DND-41 (cell line): ENCODE data around the gene TOX3.

Experiments used
- ATAC-seq: fragments of 200-7000 bp; cut with Tn5 transposase; 3 replicates; pipeline ENCODE4 v1.9.1; 2021; ENCODE audit warnings: low read depth; ENCODE audit not compliant: insufficient read depth
- DNase-seq: peaks from one replicate; pipeline ENCODE4 v3.0.0-alpha.2; 2020
- H2AFZ ChIP-seq: 2 replicates; pipeline ENCODE4 v1.6.0; 2012; ENCODE audit warnings: low read depth, low read length
- H3K27ac ChIP-seq: 2 replicates; pipeline ENCODE4 v1.5.1; 2012; ENCODE audit warnings: low read length, inconsistent platforms
- H3K27me3 ChIP-seq: fragments of 200-600 bp; sonication (generic); 2 replicates; pipeline ENCODE4 v1.6.0; 2012; ENCODE audit warnings: low read length, mild to moderate bottlenecking, inconsistent platforms; ENCODE audit not compliant: insufficient read depth, poor library complexity
- H3K36me3 ChIP-seq: 2 replicates; pipeline ENCODE4 v1.5.1; 2012; ENCODE audit warnings: low read length, inconsistent platforms; ENCODE audit not compliant: insufficient read depth
- H3K4me1 ChIP-seq: 2 replicates; pipeline ENCODE4 v1.5.1; 2012; ENCODE audit warnings: mild to moderate bottlenecking, low read length; ENCODE audit not compliant: insufficient read depth
- H3K4me2 ChIP-seq: 2 replicates; pipeline ENCODE4 v1.6.0; 2012; ENCODE audit warnings: mild to moderate bottlenecking, moderate library complexity, low read length, inconsistent platforms; ENCODE audit not compliant: insufficient read depth
- H3K4me3 ChIP-seq, 2 experiments: fragments of 200-600 bp in 1 of 2; shearing (Covaris generic) in 1 of 2; 2 replicates each; pipeline ENCODE4 v1.5.1; 2012 to 2016; ENCODE audit warnings: inconsistent platforms in 2 of 2, low read length in 2 of 2, mild to moderate bottlenecking in 2 of 2, low read depth in 1 of 2, moderate library complexity in 1 of 2
- H3K79me2 ChIP-seq: 2 replicates; pipeline ENCODE4 v1.6.0; 2012; ENCODE audit warnings: low read length, inconsistent platforms; ENCODE audit not compliant: insufficient read depth
- H3K9ac ChIP-seq: 2 replicates; pipeline ENCODE4 v1.6.0; 2012; ENCODE audit warnings: low read depth, mild to moderate bottlenecking, inconsistent platforms, low read length, moderate library complexity
- H3K9me3 ChIP-seq: 2 replicates; pipeline ENCODE4 v1.5.1; 2012; ENCODE audit warnings: low read length, moderate library complexity, mild to moderate bottlenecking, inconsistent platforms; ENCODE audit not compliant: insufficient read depth, severe bottlenecking
- H4K20me1 ChIP-seq: 2 replicates; pipeline ENCODE4 v1.6.0; 2012; ENCODE audit warnings: low read length; ENCODE audit not compliant: insufficient read depth
- EZH2 ChIP-seq: IDR thresholded peaks from 3 replicates; pipeline ENCODE4 v1.6.1; 2012; ENCODE audit warnings: borderline replicate concordance, low read depth, mild to moderate bottlenecking, moderate library complexity, low read length, inconsistent platforms; ENCODE audit not compliant: severe bottlenecking
- TF ChIP-seq, protein P1 (sequence below): IDR thresholded peaks from 2 replicates; pipeline ENCODE4 v1.5.1; 2012; ENCODE audit warnings: borderline replicate concordance, low read length, moderate library complexity, mild to moderate bottlenecking; ENCODE audit not compliant: poor library complexity, severe bottlenecking; ENCODE audit errors: extremely low read depth

TOX3 gene

GRCh38 chr16:52563767-52564611 lies 17.0 kb upstream of the TOX3 start:
- Histone ChIP-seq H3K4me3 (no peak overlapping the region), H2AFZ (no peak overlapping the region), H3K4me2 (no peak overlapping the region), H3K36me3 (no peaks in the 10 kb centered on the region), H3K27ac (no peak overlapping the region), H4K20me1 (no peaks in the 10 kb centered on the region), H3K79me2 (no peaks in the 10 kb centered on the region), H3K4me1 (no peaks in the 10 kb centered on the region), H3K9ac (no peak overlapping the region), H3K27me3 (peaks cover 7% of the 10 kb centered on the region), H3K9me3 (no peaks in the 10 kb centered on the region)
- ATAC-seq (no peak), DNase-seq (no peak)
- TF ChIP-seq, protein P1, sequence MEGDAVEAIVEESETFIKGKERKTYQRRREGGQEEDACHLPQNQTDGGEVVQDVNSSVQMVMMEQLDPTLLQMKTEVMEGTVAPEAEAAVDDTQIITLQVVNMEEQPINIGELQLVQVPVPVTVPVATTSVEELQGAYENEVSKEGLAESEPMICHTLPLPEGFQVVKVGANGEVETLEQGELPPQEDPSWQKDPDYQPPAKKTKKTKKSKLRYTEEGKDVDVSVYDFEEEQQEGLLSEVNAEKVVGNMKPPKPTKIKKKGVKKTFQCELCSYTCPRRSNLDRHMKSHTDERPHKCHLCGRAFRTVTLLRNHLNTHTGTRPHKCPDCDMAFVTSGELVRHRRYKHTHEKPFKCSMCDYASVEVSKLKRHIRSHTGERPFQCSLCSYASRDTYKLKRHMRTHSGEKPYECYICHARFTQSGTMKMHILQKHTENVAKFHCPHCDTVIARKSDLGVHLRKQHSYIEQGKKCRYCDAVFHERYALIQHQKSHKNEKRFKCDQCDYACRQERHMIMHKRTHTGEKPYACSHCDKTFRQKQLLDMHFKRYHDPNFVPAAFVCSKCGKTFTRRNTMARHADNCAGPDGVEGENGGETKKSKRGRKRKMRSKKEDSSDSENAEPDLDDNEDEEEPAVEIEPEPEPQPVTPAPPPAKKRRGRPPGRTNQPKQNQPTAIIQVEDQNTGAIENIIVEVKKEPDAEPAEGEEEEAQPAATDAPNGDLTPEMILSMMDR = no peak
- no peak for TF ChIP-seq EZH2

DNA sequence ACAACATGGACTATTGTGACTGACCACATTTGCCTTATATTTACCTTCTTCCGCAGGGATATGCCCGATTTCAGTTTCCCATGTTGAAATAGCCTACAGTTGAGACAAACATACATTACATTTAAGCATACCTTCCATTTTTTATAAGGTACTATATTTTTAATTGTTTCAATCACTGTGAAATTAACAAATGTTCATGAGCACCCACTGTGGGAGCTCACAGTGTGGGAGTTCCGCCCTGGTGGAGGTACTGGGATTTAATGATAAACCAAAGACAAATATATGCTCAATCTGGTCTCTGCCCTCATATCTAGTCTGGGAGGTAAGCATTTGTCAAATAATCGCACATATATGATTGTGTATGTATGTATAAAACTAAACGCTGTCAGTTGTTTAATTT lies 15.8 kb upstream of the TOX3 start:
- no peak overlapping the region for H2AFZ ChIP-seq
- no peak overlapping the region for H3K4me3 ChIP-seq
- H3K4me2 ChIP-seq = no peak overlapping the region
- no peaks in the 10 kb centered on the region for H3K9me3 ChIP-seq
- TF ChIP-seq, protein P1 = no peak
- TF ChIP-seq EZH2 = no peak
- no peaks in the 10 kb centered on the region for H4K20me1 ChIP-seq
- H3K27me3 ChIP-seq = peaks cover 7% of the 10 kb centered on the region
- H3K4me1 ChIP-seq = no peaks in the 10 kb centered on the region
- no peak overlapping the region for H3K9ac ChIP-seq
- no peak overlapping the region for H3K27ac ChIP-seq
- H3K36me3 ChIP-seq = no peaks in the 10 kb centered on the region
- ATAC-seq = no peak
- no peaks in the 10 kb centered on the region for H3K79me2 ChIP-seq
- DNase-seq = no peak

DNA sequence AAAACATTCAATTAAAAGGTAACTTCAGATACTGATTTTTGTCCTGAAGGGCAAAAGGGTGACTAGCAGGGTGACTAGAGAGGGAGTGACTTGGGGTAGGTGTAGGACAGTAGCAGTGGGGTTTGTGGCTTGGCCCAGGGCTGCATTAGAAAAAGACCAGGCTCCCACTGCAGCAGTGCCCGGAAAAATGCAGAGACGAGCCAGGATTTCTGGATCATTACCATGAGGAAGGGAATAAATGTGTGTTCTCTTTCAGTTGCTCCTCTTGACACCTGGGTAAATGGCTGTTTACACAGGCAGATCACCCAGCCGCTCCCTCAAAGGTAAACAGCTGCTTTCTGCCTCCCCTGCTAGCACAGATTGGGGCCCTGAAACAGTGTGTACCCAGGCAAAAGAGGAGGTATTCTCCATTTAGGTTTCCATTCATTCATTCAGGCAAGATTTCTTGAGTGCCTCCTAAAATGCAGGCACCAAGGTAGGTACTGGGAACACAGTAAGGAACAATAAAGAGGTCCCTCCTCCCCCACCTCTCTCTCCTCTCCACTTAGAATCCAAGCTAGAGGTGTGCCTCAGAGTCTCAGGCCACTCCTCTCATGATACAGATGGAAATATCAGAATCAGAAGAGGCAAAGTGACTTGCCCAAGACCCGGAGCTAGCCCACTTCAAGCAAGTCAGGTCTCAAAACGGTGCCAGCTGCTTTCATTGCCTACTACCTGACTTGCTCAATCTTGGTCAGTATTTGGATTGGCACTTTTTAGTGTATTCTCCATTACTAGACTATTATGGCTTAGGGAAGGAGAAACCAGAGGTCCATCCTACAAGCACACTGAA lies 15.2 kb upstream of the TOX3 start:
- no peak for DNase-seq
- Histone ChIP-seq H3K4me3 (no peak overlapping the region), H3K79me2 (no peaks in the 10 kb centered on the region), H4K20me1 (no peaks in the 10 kb centered on the region), H3K36me3 (no peaks in the 10 kb centered on the region), H3K27ac (no peak overlapping the region), H3K27me3 (peaks cover 7% of the 10 kb centered on the region), H3K4me1 (no peaks in the 10 kb centered on the region), H2AFZ (no peak overlapping the region), H3K9me3 (no peaks in the 10 kb centered on the region), H3K9ac (no peak overlapping the region), H3K4me2 (no peak overlapping the region)
- TF ChIP-seq EZH2 = no peak
- TF ChIP-seq, protein P1 = no peak
- no peak for ATAC-seq
